CD8-positive, alpha-beta memory T cell (primary cell): ENCODE results near the gene C4orf33. TPM values are rescaled to one million over a fixed set of nuclear protein-coding genes. Genes with fewer than 3 reads are reported as not detected.

ENCODE experiments used
- CTCF ChIA-PET: fragments of 350-600 bp; sonication (Branson Sonifier 250); formaldehyde crosslinking; loops from one replicate; lab custom pipeline; 2021; ENCODE audit warnings: antibody characterized with exemption; lab: Charles Lee
- POLR2A ChIA-PET: fragments of 350-600 bp; sonication (Branson Sonifier 250); formaldehyde crosslinking; loops from one replicate; lab custom pipeline; 2021; ENCODE audit warnings: antibody characterized with exemption; lab: Charles Lee
- DNase-seq, 5 donors: peaks; one replicate each; pipeline versions ENCODE4 v3.0.0 to v3.0.0-alpha.2; 2020 to 2022; ENCODE audit warnings: mixed read lengths in 1 of 5
- H3K27ac ChIP-seq: one replicate; pipeline ENCODE4 v1.7.0; 2013; ENCODE audit warnings: low read depth, mild to moderate bottlenecking, low read length, moderate library complexity
- H3K27me3 ChIP-seq: 2 replicates; pipeline ENCODE4 v1.7.0; 2013; ENCODE audit warnings: low read length, mild to moderate bottlenecking; ENCODE audit not compliant: insufficient read depth, poor library complexity, severe bottlenecking
- H3K36me3 ChIP-seq: 2 replicates; pipeline ENCODE4 v1.7.0; 2013; ENCODE audit warnings: mild to moderate bottlenecking, low read length, moderate library complexity; ENCODE audit not compliant: insufficient read depth
- H3K4me1 ChIP-seq: 2 replicates; pipeline ENCODE4 v1.7.0; 2013; ENCODE audit warnings: mild to moderate bottlenecking, low read length, moderate library complexity; ENCODE audit not compliant: insufficient read depth
- H3K4me3 ChIP-seq: 2 replicates; pipeline ENCODE4 v1.7.0; 2013; ENCODE audit warnings: mild to moderate bottlenecking, low read length
- H3K9me3 ChIP-seq: 2 replicates; pipeline ENCODE4 v1.7.0; 2013; ENCODE audit warnings: mild to moderate bottlenecking, low read length
- H3K27ac Mint-ChIP-seq, 8 donors: one replicate each; pipeline ENCODE4 v1.8.0; 2020 to 2021; ENCODE audit warnings: mixed read lengths in 8 of 8, mild to moderate bottlenecking in 6 of 8, inconsistent platforms in 3 of 8, moderate library complexity in 3 of 8
- H3K27me3 Mint-ChIP-seq, 2 donors: one replicate each; pipeline ENCODE4 v1.8.0; 2020 to 2021; ENCODE audit warnings: mixed read lengths in 2 of 2, mild to moderate bottlenecking in 1 of 2, moderate library complexity in 1 of 2
- H3K36me3 Mint-ChIP-seq, 3 donors: one replicate each; pipeline ENCODE4 v1.8.0; 2020 to 2021; ENCODE audit warnings: mixed read lengths in 3 of 3, inconsistent platforms in 1 of 3, mild to moderate bottlenecking in 1 of 3
- H3K4me1 Mint-ChIP-seq, 3 donors: one replicate each; pipeline ENCODE4 v1.8.0; 2020 to 2021; ENCODE audit warnings: mixed read lengths in 3 of 3, inconsistent platforms in 1 of 3, mild to moderate bottlenecking in 1 of 3
- H3K4me3 Mint-ChIP-seq, 7 donors: one replicate each; pipeline ENCODE4 v1.8.0; 2020 to 2021; ENCODE audit warnings: mixed read lengths in 7 of 7, mild to moderate bottlenecking in 6 of 7, moderate library complexity in 4 of 7, inconsistent platforms in 2 of 7
- H3K9me3 Mint-ChIP-seq, 5 donors: one replicate each; pipeline ENCODE4 v1.8.0; 2020 to 2022; ENCODE audit warnings: mixed read lengths in 5 of 5, mild to moderate bottlenecking in 3 of 5, moderate library complexity in 2 of 5, inconsistent platforms in 1 of 5
- polyA plus RNA-seq: library from polyadenylated mRNA; unstranded; fragments of 300-500 nt; fragmentation: Illumina TruSeq; gene quantifications from one replicate; pipeline ENCODE4 v1.2.3, GENCODE V29; 2021
- total RNA-seq, 2 experiments: library from RNA; stranded (reverse); gene quantifications; one replicate each; pipeline ENCODE4 v1.2.3, GENCODE V29; 2021

C4orf33 gene
- total and polyA plus RNA-seq, 3 experiments from 2014 or later, result 6.0 to 7.5 (median 6.8) TPM

DNA sequence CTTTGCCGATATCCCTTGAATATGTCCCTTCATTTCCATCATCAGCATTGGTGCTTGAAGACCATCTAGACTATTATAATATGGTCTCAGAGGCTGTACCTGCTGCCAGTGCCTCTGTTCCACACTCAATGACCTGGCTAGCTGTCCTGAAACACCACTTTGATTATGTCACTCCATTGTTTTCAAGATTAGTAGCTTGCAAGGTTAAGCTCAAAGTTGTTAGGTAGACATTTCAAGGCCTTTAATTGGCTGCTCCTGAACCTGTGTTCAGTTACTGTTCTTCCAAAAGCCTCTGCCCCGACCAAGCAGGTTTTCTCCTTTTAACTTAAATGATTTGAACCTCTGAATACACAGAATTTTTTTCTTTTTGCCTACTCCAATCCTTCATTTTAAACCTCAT lies 52.9 kb downstream of the C4orf33 start:
- H3K36me3 ChIP-seq, result no peaks in the 10 kb centered on the region
- H3K36me3 Mint-ChIP-seq, result no peaks in the 10 kb centered on the region
- POLR2A ChIA-PET, result no interaction called here
- H3K27me3 ChIP-seq, result no peaks in the 10 kb centered on the region
- H3K27ac ChIP-seq, result no peak overlapping the region
- CTCF ChIA-PET, result no interaction called here
- no peaks in the 10 kb centered on the region for H3K9me3 ChIP-seq
- no peak overlapping the region for H3K4me3 Mint-ChIP-seq
- no peaks in the 10 kb centered on the region for H3K4me1 ChIP-seq
- peaks cover 2 to 21% of the 10 kb centered on the region in 2 donors for H3K27me3 Mint-ChIP-seq
- H3K9me3 Mint-ChIP-seq, result no peaks in the 10 kb centered on the region
- no peak overlapping the region for H3K27ac Mint-ChIP-seq
- H3K4me3 ChIP-seq, result no peak overlapping the region
- no peak for DNase-seq
- no peaks in the 10 kb centered on the region for H3K4me1 Mint-ChIP-seq

DNA sequence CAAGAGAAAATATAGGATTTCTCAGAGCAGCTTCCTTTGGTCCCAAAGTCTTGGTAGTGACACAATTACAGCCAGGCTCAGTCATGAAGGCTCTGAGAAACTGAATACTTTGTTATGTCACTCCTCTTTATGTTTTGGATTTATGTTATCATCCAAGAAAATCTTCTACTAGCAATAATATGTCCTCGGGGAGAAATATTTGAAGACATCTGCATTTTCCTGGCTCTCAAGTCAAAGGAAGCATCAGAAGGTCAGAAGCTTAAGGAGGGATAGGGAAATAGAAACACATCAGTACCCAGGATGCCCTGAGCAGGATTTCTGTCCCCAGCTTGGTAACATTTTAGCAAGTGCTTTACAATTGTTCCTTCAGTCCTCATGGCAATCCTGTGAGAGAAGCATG lies 54.0 kb downstream of the C4orf33 start:
- no peak for DNase-seq
- H3K9me3 Mint-ChIP-seq, result no peaks in the 10 kb centered on the region
- H3K27ac ChIP-seq, result no peak overlapping the region
- H3K27ac Mint-ChIP-seq, result no peak overlapping the region
- ChIA-PET CTCF (no interaction called here), POLR2A (no interaction called here)
- H3K9me3 ChIP-seq, result no peaks in the 10 kb centered on the region
- no peaks in the 10 kb centered on the region for H3K27me3 ChIP-seq
- H3K4me1 Mint-ChIP-seq, result no peaks in the 10 kb centered on the region
- H3K4me1 ChIP-seq, result no peaks in the 10 kb centered on the region
- no peaks in the 10 kb centered on the region for H3K36me3 Mint-ChIP-seq
- no peaks in the 10 kb centered on the region for H3K36me3 ChIP-seq
- peaks cover 2 to 17% of the 10 kb centered on the region in 2 donors for H3K27me3 Mint-ChIP-seq
- no peak overlapping the region for H3K4me3 Mint-ChIP-seq
- no peak overlapping the region for H3K4me3 ChIP-seq

DNA sequence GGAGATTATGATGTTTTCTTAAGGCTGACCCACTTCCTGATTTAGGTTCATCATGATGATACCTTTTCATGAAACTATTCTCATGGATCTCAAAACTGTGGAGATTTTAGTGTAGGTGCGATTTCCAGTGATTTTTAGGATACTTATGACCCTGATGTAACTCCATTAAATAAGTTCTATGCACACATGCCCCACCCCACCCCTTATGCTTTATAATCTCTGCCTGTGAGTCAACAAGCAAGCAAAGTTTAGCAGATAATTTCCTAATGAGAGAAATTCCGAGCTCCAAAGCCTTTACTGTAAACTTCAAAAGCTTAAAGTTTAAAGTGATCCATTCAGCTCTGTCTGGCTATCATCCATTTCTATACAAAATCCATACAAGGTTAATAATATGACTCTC lies 56.4 kb downstream of the C4orf33 start:
- Histone ChIP-seq H3K4me1 (no peaks in the 10 kb centered on the region), H3K36me3 (no peaks in the 10 kb centered on the region), H3K27me3 (no peaks in the 10 kb centered on the region), H3K4me3 (no peak overlapping the region), H3K27ac (no peak overlapping the region), H3K9me3 (no peaks in the 10 kb centered on the region)
- Mint-ChIP-seq H3K36me3 (no peaks in the 10 kb centered on the region), H3K9me3 (no peaks in the 10 kb centered on the region), H3K4me1 (no peaks in the 10 kb centered on the region), H3K27me3 (peaks cover 0 to 24% of the 10 kb centered on the region in 2 donors), H3K4me3 (no peak overlapping the region), H3K27ac (no peak overlapping the region)
- no peak for DNase-seq
- ChIA-PET POLR2A (no interaction called here), CTCF (no interaction called here)

DNA sequence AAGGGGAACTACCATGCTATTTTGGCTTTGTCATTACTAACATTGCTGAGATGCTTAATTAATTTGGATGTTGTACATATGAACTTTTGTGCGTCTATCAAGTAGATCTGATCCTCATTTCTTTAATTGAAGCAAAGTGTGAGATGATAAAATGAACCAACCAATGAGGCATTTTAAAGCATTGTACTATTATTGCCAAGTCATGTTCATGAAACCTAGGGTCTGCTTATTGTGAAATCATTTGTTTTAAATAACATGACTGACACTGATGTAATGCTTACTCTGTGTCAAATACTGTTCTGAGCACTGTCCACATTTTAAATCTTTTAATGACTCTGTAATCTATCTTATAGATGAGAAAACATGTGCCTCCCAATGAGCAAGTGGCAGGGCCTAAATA lies 57.7 kb downstream of the C4orf33 start:
- no peak for DNase-seq
- Histone ChIP-seq H3K27me3 (no peaks in the 10 kb centered on the region), H3K36me3 (no peaks in the 10 kb centered on the region), H3K4me1 (no peaks in the 10 kb centered on the region), H3K9me3 (no peaks in the 10 kb centered on the region), H3K4me3 (no peak overlapping the region), H3K27ac (no peak overlapping the region)
- H3K9me3 Mint-ChIP-seq, result no peaks in the 10 kb centered on the region
- ChIA-PET CTCF (no interaction called here), POLR2A (no interaction called here)
- no peak overlapping the region for H3K27ac Mint-ChIP-seq
- no peak overlapping the region for H3K4me3 Mint-ChIP-seq
- H3K36me3 Mint-ChIP-seq, result no peaks in the 10 kb centered on the region
- no peaks in the 10 kb centered on the region for H3K4me1 Mint-ChIP-seq
- peaks cover 0 to 31% of the 10 kb centered on the region in 2 donors for H3K27me3 Mint-ChIP-seq

DNA sequence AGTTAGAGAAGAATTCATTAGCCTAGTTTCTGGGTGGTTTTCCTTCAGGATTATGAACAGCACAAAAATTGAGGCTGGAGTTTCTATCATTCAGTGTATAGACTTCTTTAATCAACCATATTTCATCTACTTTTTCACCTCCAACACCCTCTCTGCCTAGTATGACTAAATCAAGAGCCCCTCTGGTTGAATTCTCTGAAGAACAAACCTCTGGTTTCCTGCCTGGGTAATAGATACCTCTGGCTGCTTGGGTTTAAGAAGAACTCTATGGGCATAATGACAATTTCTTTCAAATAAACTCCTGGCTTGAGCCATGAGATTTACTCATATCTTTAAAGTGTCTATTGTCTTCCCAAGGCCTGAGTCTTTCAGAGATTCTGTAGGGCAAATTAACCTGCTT lies 66.5 kb downstream of the C4orf33 start:
- Mint-ChIP-seq H3K27me3 (peaks cover 10 to 36% of the 10 kb centered on the region in 2 donors), H3K27ac (no peak overlapping the region), H3K4me1 (no peaks in the 10 kb centered on the region), H3K36me3 (no peaks in the 10 kb centered on the region), H3K4me3 (no peak overlapping the region), H3K9me3 (peaks cover 0 to 4% (median 0%) of the 10 kb centered on the region in 5 donors)
- no peaks in the 10 kb centered on the region for H3K9me3 ChIP-seq
- H3K4me3 ChIP-seq, result no peak overlapping the region
- CTCF ChIA-PET, result no interaction called here
- no peaks in the 10 kb centered on the region for H3K36me3 ChIP-seq
- no peaks in the 10 kb centered on the region for H3K4me1 ChIP-seq
- no peak for DNase-seq
- POLR2A ChIA-PET, result no interaction called here
- no peaks in the 10 kb centered on the region for H3K27me3 ChIP-seq
- no peak overlapping the region for H3K27ac ChIP-seq

DNA sequence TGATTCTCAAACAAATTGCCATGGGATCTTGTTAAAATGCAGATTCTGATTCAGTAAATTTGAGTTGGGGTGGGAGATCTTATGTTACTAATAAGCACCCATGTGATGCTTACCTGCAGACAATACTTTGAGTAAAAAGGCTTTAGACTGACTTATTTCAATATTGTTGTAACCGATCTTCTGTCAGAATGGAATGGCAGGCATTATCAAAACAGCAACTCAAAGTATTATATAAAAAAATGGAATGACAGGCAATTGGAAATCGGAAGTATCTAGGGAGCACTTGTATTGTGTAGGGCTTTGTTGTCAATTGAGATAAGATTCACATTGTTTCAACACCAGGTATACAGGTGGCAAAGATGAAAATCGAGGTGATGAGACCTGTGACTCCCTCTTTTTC lies 67.5 kb downstream of the C4orf33 start:
- Histone ChIP-seq H3K27ac (no peak overlapping the region), H3K4me1 (no peaks in the 10 kb centered on the region), H3K4me3 (no peak overlapping the region), H3K36me3 (no peaks in the 10 kb centered on the region), H3K9me3 (no peaks in the 10 kb centered on the region), H3K27me3 (no peaks in the 10 kb centered on the region)
- Mint-ChIP-seq H3K27me3 (peaks cover 10 to 28% of the 10 kb centered on the region in 2 donors), H3K4me1 (no peaks in the 10 kb centered on the region), H3K36me3 (no peaks in the 10 kb centered on the region), H3K4me3 (no peak overlapping the region), H3K27ac (no peak overlapping the region), H3K9me3 (peaks cover 0 to 4% (median 0%) of the 10 kb centered on the region in 5 donors)
- POLR2A ChIA-PET, result no interaction called here
- CTCF ChIA-PET, result no interaction called here
- DNase-seq, result no peak

DNA sequence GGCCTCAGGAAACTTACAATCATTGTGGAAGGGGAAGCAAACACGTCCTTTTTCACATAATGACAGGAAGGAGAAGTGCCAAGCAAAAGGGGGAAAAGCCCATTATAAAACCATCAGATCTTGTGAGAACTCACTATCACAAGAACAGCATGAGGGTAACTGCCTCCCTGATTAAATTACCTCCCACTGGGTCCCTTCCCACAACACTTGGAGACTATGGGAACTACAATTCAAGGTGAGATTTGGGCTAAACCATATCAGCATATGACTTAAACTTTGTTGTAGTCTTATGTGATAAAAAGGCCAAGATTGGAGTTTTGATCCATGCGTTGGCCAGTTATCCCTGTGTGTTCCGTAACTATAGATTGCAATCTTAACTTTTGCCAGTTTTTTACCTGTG lies 68.3 kb downstream of the C4orf33 start:
- Histone ChIP-seq H3K27me3 (no peaks in the 10 kb centered on the region), H3K9me3 (no peaks in the 10 kb centered on the region), H3K36me3 (no peaks in the 10 kb centered on the region), H3K4me1 (no peaks in the 10 kb centered on the region), H3K4me3 (no peak overlapping the region), H3K27ac (no peak overlapping the region)
- POLR2A ChIA-PET, result no interaction called here
- no peak for DNase-seq
- CTCF ChIA-PET, result no interaction called here
- no peaks in the 10 kb centered on the region for H3K36me3 Mint-ChIP-seq
- H3K4me3 Mint-ChIP-seq, result no peak overlapping the region
- H3K27me3 Mint-ChIP-seq, result peaks cover 10 to 28% of the 10 kb centered on the region in 2 donors
- H3K9me3 Mint-ChIP-seq, result peaks cover 0 to 4% (median 0%) of the 10 kb centered on the region in 5 donors
- no peaks in the 10 kb centered on the region for H3K4me1 Mint-ChIP-seq
- H3K27ac Mint-ChIP-seq, result no peak overlapping the region
